HepG2 (cell line): ENCODE results near the gene GDF15. TPM values are rescaled to one million over a fixed set of nuclear protein-coding genes. Genes with fewer than 3 reads are reported as not detected.

ENCODE experiments used
- ARID2 ChIP-seq: sonication (generic); formaldehyde crosslinking; IDR thresholded peaks from 2 replicates; pipeline ENCODE4 v1.8.1; 2022; ENCODE audit warnings: mild to moderate bottlenecking, missing genetic modification reagents, borderline replicate concordance
- HDAC6 ChIP-seq: fragments of 200-600 bp; sonication (generic); IDR thresholded peaks from 2 replicates; pipeline ENCODE4 v1.7.0; 2017; ENCODE audit warnings: mild to moderate bottlenecking, antibody characterized with exemption, low read length, low read depth
- ISL2 ChIP-seq: sonication (generic); formaldehyde crosslinking; IDR thresholded peaks from 2 replicates; pipeline ENCODE4 v1.5.0; 2020; ENCODE audit warnings: missing genetic modification reagents
- JARID2 ChIP-seq: sonication (generic); formaldehyde crosslinking; IDR thresholded peaks from 2 replicates; pipeline ENCODE4 v1.8.1; 2023; ENCODE audit warnings: missing genetic modification reagents, inconsistent platforms; ENCODE audit not compliant: insufficient replicate concordance
- KAT7 ChIP-seq: IDR thresholded peaks from 2 replicates; pipeline ENCODE4 v1.6.1; 2018; ENCODE audit warnings: borderline replicate concordance, missing compliant biosample characterization
- NCOA5 ChIP-seq: sonication (generic); formaldehyde crosslinking; IDR thresholded peaks from 2 replicates; pipeline ENCODE4 v1.4.0; 2020; ENCODE audit warnings: missing genetic modification reagents
- NFIC ChIP-seq: IDR thresholded peaks from 2 replicates; pipeline ENCODE4 v1.6.1; 2012; ENCODE audit warnings: mild to moderate bottlenecking, low read length, inconsistent platforms
- NONO ChIP-seq, 2 experiments: fragments of 450-650 bp in 1 of 2; sonication (generic) in 1 of 2; formaldehyde crosslinking in 1 of 2; IDR thresholded peaks in 1 of 2; conservative IDR thresholded peaks in 1 of 2; 2 replicates each; pipeline versions ENCODE4 v1.6.1 to v1.8.0; 2017 to 2022; ENCODE audit warnings: mild to moderate bottlenecking in 1 of 2, missing genetic modification reagents in 1 of 2, moderate library complexity in 1 of 2
- PCBP2 ChIP-seq: fragments of 200-400 bp; formaldehyde crosslinking; optimal IDR thresholded peaks from 2 replicates; pipeline ENCODE3; 2018; ENCODE audit warnings: low read length, low read depth; ENCODE audit not compliant: poor library complexity, severe bottlenecking
- PHF8 ChIP-seq: sonication (generic); formaldehyde crosslinking; IDR thresholded peaks from 2 replicates; pipeline ENCODE4 v1.5.0; 2020; ENCODE audit warnings: missing genetic modification reagents
- PRPF4 ChIP-seq: fragments of 200-400 bp; formaldehyde crosslinking; IDR thresholded peaks from 2 replicates; pipeline ENCODE4 v1.6.1; 2016; ENCODE audit warnings: low read length, low read depth; ENCODE audit not compliant: poor library complexity, severe bottlenecking
- RFX1 ChIP-seq: fragments of 450-650 bp; IDR thresholded peaks from 2 replicates; pipeline ENCODE4 v1.6.1; 2017
- RNF2 ChIP-seq: fragments of 450-650 bp; conservative IDR thresholded peaks from 2 replicates; pipeline ENCODE4 v1.6.1; 2016; ENCODE audit warnings: low read depth
- SMAD3 ChIP-seq: sonication (generic); formaldehyde crosslinking; IDR thresholded peaks from 2 replicates; pipeline ENCODE4 v1.4.0; 2020; ENCODE audit warnings: missing genetic modification reagents
- TP53 ChIP-seq: sonication (generic); formaldehyde crosslinking; conservative IDR thresholded peaks from 2 replicates; pipeline ENCODE4 v1.4.0; 2020; ENCODE audit warnings: missing genetic modification reagents
- ZBTB38 ChIP-seq: sonication (generic); formaldehyde crosslinking; IDR thresholded peaks from 2 replicates; pipeline ENCODE4 v1.5.1; 2020; ENCODE audit warnings: mild to moderate bottlenecking, missing genetic modification reagents
- ZNF737 ChIP-seq: sonication (generic); formaldehyde crosslinking; IDR thresholded peaks from 2 replicates; pipeline ENCODE4 v1.5.0; 2020; ENCODE audit warnings: missing genetic modification reagents, mild to moderate bottlenecking, borderline replicate concordance
- ZNF790 ChIP-seq: sonication (generic); formaldehyde crosslinking; IDR thresholded peaks from 2 replicates; pipeline ENCODE4 v1.8.0; 2022; ENCODE audit warnings: missing genetic modification reagents, mild to moderate bottlenecking, borderline replicate concordance
- ZSCAN12 ChIP-seq: sonication (generic); formaldehyde crosslinking; IDR thresholded peaks from 2 replicates; pipeline ENCODE4 v1.9.0; 2021; ENCODE audit warnings: mild to moderate bottlenecking, missing genetic modification reagents
- polyA plus RNA-seq, 8 experiments: library from polyadenylated mRNA; depleted of rRNA in 3 of 8; stranded (reverse) in 7 of 8; unstranded in 1 of 8; fragments of >200 nt; fragmentation: Illumina TruSeq in 4 of 8; extraction: Trizol in 4 of 8; gene quantifications; 2 replicates each; pipeline versions ENCODE4 v1.2.1 to v1.2.3, GENCODE V29; 2011 to 2016; ENCODE audit warnings: low read depth in 4 of 8, missing spikeins in 1 of 8, mixed read lengths in 1 of 8; ENCODE audit not compliant: insufficient read depth in 1 of 8
- total RNA-seq, 5 experiments: library from RNA; depleted of rRNA; stranded (reverse); fragments of >200 nt; fragmentation: Illumina TruSeq; extraction: Trizol; gene quantifications; 2 replicates each; pipeline ENCODE4 v1.2.3, GENCODE V29; 2016; ENCODE audit warnings: low read depth in 1 of 5
- TF ChIP-seq, protein P1 (sequence below): sonication (generic); formaldehyde crosslinking; IDR thresholded peaks from 2 replicates; pipeline ENCODE4 v1.5.0; 2020; ENCODE audit warnings: mild to moderate bottlenecking, missing genetic modification reagents, moderate library complexity
- TF ChIP-seq, protein P2 (sequence below): sonication (generic); formaldehyde crosslinking; IDR thresholded peaks from 2 replicates; pipeline ENCODE4 v1.4.0; 2020; ENCODE audit warnings: missing genetic modification reagents, borderline replicate concordance
- TF ChIP-seq, protein P3 (sequence below): sonication (generic); formaldehyde crosslinking; IDR thresholded peaks from 2 replicates; pipeline ENCODE4 v1.8.0; 2022; ENCODE audit warnings: mild to moderate bottlenecking, missing genetic modification reagents

The GDF15 gene
- total and polyA plus RNA-seq, 2 of the 13 experiments (the other 11 are each of a cell fraction or from before 2014, with no cell fraction given), result 146 to 422 TPM

DNA sequence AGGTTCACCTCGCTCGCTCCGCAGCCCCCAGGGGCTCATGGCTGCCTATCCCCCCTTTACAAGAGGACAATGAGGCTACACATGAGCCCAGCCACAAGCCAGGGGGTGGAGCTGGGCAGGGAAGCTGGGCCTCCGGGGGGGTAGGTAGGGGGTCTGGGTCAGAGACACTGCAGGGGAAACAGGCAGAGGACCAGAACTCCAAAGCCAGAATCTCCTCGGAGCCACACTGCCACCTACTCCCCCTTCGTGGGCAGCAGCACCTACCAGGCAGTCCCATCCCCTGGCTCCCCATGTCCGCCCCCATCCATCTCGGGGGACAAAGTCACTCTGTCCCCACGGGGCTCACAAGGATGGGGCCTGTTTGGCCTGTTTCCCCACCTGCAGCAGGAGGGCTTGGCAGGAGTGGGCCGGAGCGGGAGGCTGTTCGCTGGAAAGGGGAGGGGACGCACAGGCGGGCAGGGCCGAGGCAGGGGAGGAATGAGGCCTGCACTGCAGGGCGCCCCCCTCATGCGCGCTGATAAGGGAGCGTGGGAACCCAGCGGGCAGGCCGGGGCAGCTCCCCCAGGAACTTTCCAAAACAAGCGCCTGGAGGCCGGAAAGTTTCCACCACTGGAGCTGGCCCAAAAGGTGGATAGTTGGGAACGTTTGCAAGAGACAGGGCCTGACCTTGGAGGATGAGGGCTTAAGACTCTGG lies 52.5 kb downstream of the GDF15 start (continued):
- TF ChIP-seq PHF8 (CRISPR knock-in tag) (peak; percentile 63; the same call in 1 of the 2 replicates), ARID2 (CRISPR knock-in tag) (no peak; the same call in 1 of the 2 replicates), TP53 (CRISPR knock-in tag) (no peak), RFX1 (no peak), NONO (IDR thresholded peaks at IDR 0.05) (no peak), NONO (CRISPR knock-in tag; conservative IDR thresholded peaks at IDR 0.05) (peak; percentile 81), RNF2 (no peak), HDAC6 (no peak), KAT7 (CRISPR knock-in tag) (no peak), ISL2 (CRISPR knock-in tag) (no peak), PRPF4 (no peak), NCOA5 (CRISPR knock-in tag) (no peak), JARID2 (CRISPR knock-in tag) (no peak), NFIC (no peak), ZNF790 (CRISPR knock-in tag) (no peak), ZNF737 (CRISPR knock-in tag) (no peak), ZSCAN12 (no peak), ZBTB38 (CRISPR knock-in tag) (peak; percentile 38; the same call in 1 of the 2 replicates), SMAD3 (no peak), PCBP2 (no peak)
- TF ChIP-seq, protein P1, sequence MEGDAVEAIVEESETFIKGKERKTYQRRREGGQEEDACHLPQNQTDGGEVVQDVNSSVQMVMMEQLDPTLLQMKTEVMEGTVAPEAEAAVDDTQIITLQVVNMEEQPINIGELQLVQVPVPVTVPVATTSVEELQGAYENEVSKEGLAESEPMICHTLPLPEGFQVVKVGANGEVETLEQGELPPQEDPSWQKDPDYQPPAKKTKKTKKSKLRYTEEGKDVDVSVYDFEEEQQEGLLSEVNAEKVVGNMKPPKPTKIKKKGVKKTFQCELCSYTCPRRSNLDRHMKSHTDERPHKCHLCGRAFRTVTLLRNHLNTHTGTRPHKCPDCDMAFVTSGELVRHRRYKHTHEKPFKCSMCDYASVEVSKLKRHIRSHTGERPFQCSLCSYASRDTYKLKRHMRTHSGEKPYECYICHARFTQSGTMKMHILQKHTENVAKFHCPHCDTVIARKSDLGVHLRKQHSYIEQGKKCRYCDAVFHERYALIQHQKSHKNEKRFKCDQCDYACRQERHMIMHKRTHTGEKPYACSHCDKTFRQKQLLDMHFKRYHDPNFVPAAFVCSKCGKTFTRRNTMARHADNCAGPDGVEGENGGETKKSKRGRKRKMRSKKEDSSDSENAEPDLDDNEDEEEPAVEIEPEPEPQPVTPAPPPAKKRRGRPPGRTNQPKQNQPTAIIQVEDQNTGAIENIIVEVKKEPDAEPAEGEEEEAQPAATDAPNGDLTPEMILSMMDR (CRISPR knock-in tag), result peak; percentile 53
- TF ChIP-seq, protein P2, sequence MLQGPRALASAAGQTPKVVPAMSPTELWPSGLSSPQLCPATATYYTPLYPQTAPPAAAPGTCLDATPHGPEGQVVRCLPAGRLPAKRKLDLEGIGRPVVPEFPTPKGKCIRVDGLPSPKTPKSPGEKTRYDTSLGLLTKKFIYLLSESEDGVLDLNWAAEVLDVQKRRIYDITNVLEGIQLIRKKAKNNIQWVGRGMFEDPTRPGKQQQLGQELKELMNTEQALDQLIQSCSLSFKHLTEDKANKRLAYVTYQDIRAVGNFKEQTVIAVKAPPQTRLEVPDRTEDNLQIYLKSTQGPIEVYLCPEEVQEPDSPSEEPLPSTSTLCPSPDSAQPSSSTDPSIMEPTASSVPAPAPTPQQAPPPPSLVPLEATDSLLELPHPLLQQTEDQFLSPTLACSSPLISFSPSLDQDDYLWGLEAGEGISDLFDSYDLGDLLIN, result no peak
- TF ChIP-seq, protein P3, sequence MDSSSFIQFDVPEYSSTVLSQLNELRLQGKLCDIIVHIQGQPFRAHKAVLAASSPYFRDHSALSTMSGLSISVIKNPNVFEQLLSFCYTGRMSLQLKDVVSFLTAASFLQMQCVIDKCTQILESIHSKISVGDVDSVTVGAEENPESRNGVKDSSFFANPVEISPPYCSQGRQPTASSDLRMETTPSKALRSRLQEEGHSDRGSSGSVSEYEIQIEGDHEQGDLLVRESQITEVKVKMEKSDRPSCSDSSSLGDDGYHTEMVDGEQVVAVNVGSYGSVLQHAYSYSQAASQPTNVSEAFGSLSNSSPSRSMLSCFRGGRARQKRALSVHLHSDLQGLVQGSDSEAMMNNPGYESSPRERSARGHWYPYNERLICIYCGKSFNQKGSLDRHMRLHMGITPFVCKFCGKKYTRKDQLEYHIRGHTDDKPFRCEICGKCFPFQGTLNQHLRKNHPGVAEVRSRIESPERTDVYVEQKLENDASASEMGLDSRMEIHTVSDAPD, result peak; percentile 26; the same call in 1 of the 2 replicates
